Gastroesophageal sphincter (tissue), 4 donors: ENCODE results near the gene SLFNL1. TPM values are rescaled to one million over a fixed set of nuclear protein-coding genes. Genes with fewer than 3 reads are reported as not detected.

Experiments used
- ATAC-seq: fragments of 150-250 bp; one replicate; pipeline ENCODE4 v1.9.1; 2016; ENCODE audit warnings: mild to moderate bottlenecking, moderate library complexity
- H3K27ac ChIP-seq, 4 donors: fragments of 200-600 bp; sonication (generic) in 3 of 4; 1 replicate in 3 of 4; 2 replicates in 1 of 4; pipeline ENCODE4 v1.5.1; 2016 to 2019
- H3K27me3 ChIP-seq: fragments of 200-600 bp; sonication (generic); one replicate; pipeline ENCODE4 v1.5.1; 2019
- H3K36me3 ChIP-seq, 2 donors: fragments of 200-600 bp; sonication (generic); one replicate each; pipeline ENCODE4 v1.5.1; 2019; ENCODE audit warnings: control low read depth in 1 of 2
- H3K4me1 ChIP-seq, 3 donors: fragments of 200-600 bp; sonication (generic); 1 replicate in 2 of 3; 2 replicates in 1 of 3; pipeline ENCODE4 v1.5.1; 2016 to 2019; ENCODE audit warnings: control low read depth in 2 of 3
- H3K4me3 ChIP-seq, 2 donors: fragments of 200-600 bp; sonication (generic); one replicate each; pipeline ENCODE4 v1.5.1; 2019; ENCODE audit warnings: mild to moderate bottlenecking in 1 of 2, moderate library complexity in 1 of 2
- H3K9me3 ChIP-seq, 3 donors: fragments of 200-600 bp; sonication (generic); one replicate each; pipeline ENCODE4 v1.5.1; 2017 to 2019; ENCODE audit warnings: control low read depth in 2 of 3
- CTCF ChIP-seq, 4 experiments: fragments of 200-600 bp in 2 of 4; fragments of 450-650 bp in 2 of 4; sonication (generic) in 1 of 4; IDR thresholded peaks; one replicate each; pipeline ENCODE4 v1.5.1; 2017 to 2019; ENCODE audit warnings: antibody characterized with exemption in 4 of 4, mild to moderate bottlenecking in 2 of 4, moderate library complexity in 2 of 4
- EP300 ChIP-seq: sonication (generic); formaldehyde crosslinking; IDR thresholded peaks from one replicate; pipeline ENCODE4 v1.6.1; 2017; ENCODE audit warnings: antibody characterized with exemption, mild to moderate bottlenecking
- POLR2A ChIP-seq, 2 donors: fragments of 450-650 bp; IDR thresholded peaks; one replicate each; pipeline ENCODE4 v1.6.1; 2017; ENCODE audit warnings: antibody characterized with exemption in 2 of 2, mild to moderate bottlenecking in 2 of 2, moderate library complexity in 1 of 2
- POLR2AphosphoS5 ChIP-seq: sonication (generic); formaldehyde crosslinking; IDR thresholded peaks from one replicate; pipeline ENCODE4 v1.6.1; 2017; ENCODE audit warnings: antibody characterized with exemption
- WGBS, 2 donors: methylation state at CpG; one replicate each; pipeline ENCODE4 v1.1.5; 2018; ENCODE audit warnings: low coverage in 1 of 2; 5-methylcytosine and 5-hydroxymethylcytosine counted together
- total RNA-seq, 4 donors: library from RNA; depleted of rRNA; stranded (reverse); fragments of >200 nt; gene quantifications; one replicate each; pipeline ENCODE4 v1.1.0, GENCODE V29; 2016

SLFNL1 gene
- total RNA-seq, 4 donors from 2014 or later = 0.35 to 0.81 (median 0.41) TPM

DNA sequence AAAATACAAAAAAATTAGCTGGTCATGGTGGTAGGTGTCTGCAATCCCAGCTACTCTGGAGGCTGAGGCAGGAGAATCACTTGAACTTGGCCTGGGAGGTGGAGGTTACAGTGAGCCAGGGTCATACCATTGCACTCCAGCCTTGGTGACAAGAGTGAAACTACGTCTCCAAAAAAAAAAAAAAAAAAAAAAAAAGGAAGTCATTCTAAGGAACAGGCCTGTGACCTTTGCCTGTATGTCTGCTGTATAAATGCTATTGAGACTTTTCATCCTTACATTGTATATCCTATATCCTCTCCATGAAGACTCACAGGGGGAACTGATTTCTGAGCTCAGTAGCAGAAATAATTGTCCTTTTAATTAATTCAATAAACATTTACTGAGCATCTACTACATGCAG lies 49.6 kb downstream of the SLFNL1 start:
- Histone ChIP-seq H3K4me3 (no peak overlapping the region), H3K36me3 (no peaks in the 10 kb centered on the region), H3K27ac (no peak overlapping the region), H3K4me1 (peaks cover 0 to 14% (median 0%) of the 10 kb centered on the region in 3 donors), H3K9me3 (no peaks in the 10 kb centered on the region), H3K27me3 (no peaks in the 10 kb centered on the region)
- 100% methylated on average over 1 of the region's 1 CpG; no CpG with 5 or more reads in 1 of the 2 donors for WGBS, 2 donors
- TF ChIP-seq EP300 = no peak
- TF ChIP-seq POLR2AphosphoS5 = no peak
- no peak for TF ChIP-seq CTCF (IDR thresholded peaks at IDR 0.05)
- no peak for TF ChIP-seq POLR2A (IDR thresholded peaks at IDR 0.05)
- ATAC-seq = no peak

DNA sequence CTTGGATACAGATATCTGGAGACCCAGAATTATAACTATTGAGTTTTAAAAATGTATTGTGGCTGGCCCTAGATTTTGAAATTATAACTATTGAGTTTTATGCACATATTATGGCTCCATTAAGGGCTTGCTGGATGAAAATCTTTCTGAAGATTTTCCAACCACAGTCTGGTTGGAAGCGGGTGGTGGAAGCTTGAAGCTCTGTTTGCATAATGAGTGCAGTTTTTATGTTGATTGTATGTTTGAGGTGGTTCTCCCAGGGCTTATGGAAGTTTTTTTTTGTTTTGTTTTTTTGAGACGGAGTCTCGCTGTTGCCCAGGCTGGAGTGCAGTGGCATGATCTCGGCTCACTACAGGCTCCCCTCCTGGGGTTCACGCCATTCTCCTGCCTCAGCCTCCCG lies 52.1 kb downstream of the SLFNL1 start:
- Histone ChIP-seq H3K4me1 (peaks cover 0 to 14% (median 0%) of the 10 kb centered on the region in 3 donors), H3K27ac (no peak overlapping the region), H3K4me3 (no peak overlapping the region), H3K9me3 (no peaks in the 10 kb centered on the region), H3K27me3 (no peaks in the 10 kb centered on the region), H3K36me3 (no peaks in the 10 kb centered on the region)
- 95 to 100% methylated on average over 1 to 5 of the region's 6 CpGs for WGBS, 2 donors
- no peak for ATAC-seq
- TF ChIP-seq POLR2AphosphoS5 (no peak), EP300 (no peak), POLR2A (IDR thresholded peaks at IDR 0.05) (no peak), CTCF (IDR thresholded peaks at IDR 0.05) (no peak)

- peaks cover 0 to 14% (median 0%) of the 10 kb centered on the region in 3 donors for H3K4me1 ChIP-seq
- no peak overlapping the region for H3K27ac ChIP-seq
- no peaks in the 10 kb centered on the region for H3K36me3 ChIP-seq
- TF ChIP-seq POLR2AphosphoS5 (no peak), CTCF (IDR thresholded peaks at IDR 0.05) (no peak), POLR2A (IDR thresholded peaks at IDR 0.05) (no peak), EP300 (no peak)
- H3K27me3 ChIP-seq = no peaks in the 10 kb centered on the region
- H3K4me3 ChIP-seq = no peak overlapping the region
- H3K9me3 ChIP-seq = no peaks in the 10 kb centered on the region
- no peak for ATAC-seq
- 77 to 79% methylated on average over 4 of the region's 4 CpGs for WGBS, 2 donors
Measured at GRCh38 chr1:40966417-40966816, 55.1 kb downstream of the SLFNL1 start.

Other genes starting within 250 kb of the SLFNL1 start
- 10 to 100 TPM in 3 of 4 donors, 1 to 10 TPM in 1; 6.1 to 25.5 (median 10.2) TPM for gene KCNQ4, start 237.9 kb downstream of the SLFNL1 start, total RNA-seq
- 10 to 100 TPM in 3 of 4 donors, 1 to 10 TPM in 1; 9.2 to 15.6 (median 14.1) TPM for gene CITED4, start 159.4 kb downstream of the SLFNL1 start, total RNA-seq
- 10 to 100 TPM; 19.6 to 47.4 (median 36.5) TPM for gene CTPS1, start 42.0 kb downstream of the SLFNL1 start, total RNA-seq
- 100 to 1,000 TPM in 1 of 4 donors, 10 to 100 TPM in 3; 45.6 to 102 (median 82.5) TPM for gene SCMH1, start 220.6 kb upstream of the SLFNL1 start, total RNA-seq